SK-N-SH (cell line): ENCODE data around the gene CENPQ.

ENCODE experiments used
- ELF1 ChIP-seq: IDR thresholded peaks from 2 replicates; pipeline ENCODE4 v1.4.0; 2012
- EP300 ChIP-seq, 2 experiments: IDR thresholded peaks; 2 replicates each; pipeline versions ENCODE4 v1.4.0 to v1.6.1; 2012; ENCODE audit warnings: borderline replicate concordance in 1 of 2, low read depth in 1 of 2, low read length in 1 of 2
- EZH2phosphoT487 ChIP-seq: fragments of 200-600 bp; sonication (generic); IDR thresholded peaks from 2 replicates; pipeline ENCODE4 v1.6.1; 2017; ENCODE audit warnings: low read depth, mixed run types, mild to moderate bottlenecking, antibody characterized with exemption, moderate library complexity, borderline replicate concordance
- MXI1 ChIP-seq: IDR thresholded peaks from 2 replicates; pipeline ENCODE4 v1.6.1; 2012; ENCODE audit warnings: mild to moderate bottlenecking, low read depth, low read length, improper control_type of control experiment
- POLR2AphosphoS5 ChIP-seq: IDR thresholded peaks from 2 replicates; pipeline ENCODE4 v1.6.1; 2012; ENCODE audit warnings: low read depth, low read length
- TF ChIP-seq, protein P1 (sequence below): fragments of 200-600 bp; sonication (generic); IDR thresholded peaks from 2 replicates; pipeline ENCODE4 v1.6.1; 2017; ENCODE audit warnings: antibody characterized with exemption, mild to moderate bottlenecking, moderate library complexity
- TF ChIP-seq, protein P2 (sequence below): IDR thresholded peaks from 2 replicates; pipeline ENCODE4 v1.6.1; 2012; ENCODE audit warnings: mild to moderate bottlenecking, low read depth, low read length, moderate library complexity
- TF ChIP-seq, protein P3 (sequence below): fragments of 150-350 bp; IDR thresholded peaks from 2 replicates; pipeline ENCODE4 v1.6.1; 2017; ENCODE audit warnings: antibody characterized with exemption, low read length, low read depth, borderline replicate concordance

DNA sequence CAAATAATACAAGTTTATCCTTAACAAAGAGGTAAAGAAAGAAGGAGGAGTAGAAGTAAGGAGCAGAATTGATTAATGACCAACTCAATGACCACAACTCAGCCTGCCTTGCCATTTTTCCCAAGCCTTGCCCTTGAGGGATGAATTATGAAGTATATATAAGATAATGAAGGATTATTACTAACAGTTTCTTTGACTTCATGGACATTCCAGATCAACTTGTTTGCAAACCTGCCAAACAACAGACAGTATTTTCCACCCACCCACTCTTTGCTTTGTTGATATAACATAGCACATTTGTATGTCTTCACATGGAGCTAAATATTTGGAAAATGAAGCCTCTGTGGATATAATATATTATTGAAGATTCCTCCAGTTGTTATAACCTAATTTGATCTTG, 77.4 kb downstream of the CENPQ start:
- TF ChIP-seq EP300 (IDR thresholded peaks at IDR 0.05; ENCODE audit: borderline replicate concordance in 1 of 2, low read depth in 1 of 2, low read length in 1 of 2) (no peak), MXI1 (no peak), ELF1 (no peak), EZH2phosphoT487 (no peak), POLR2AphosphoS5 (no peak)
- TF ChIP-seq, protein P1, sequence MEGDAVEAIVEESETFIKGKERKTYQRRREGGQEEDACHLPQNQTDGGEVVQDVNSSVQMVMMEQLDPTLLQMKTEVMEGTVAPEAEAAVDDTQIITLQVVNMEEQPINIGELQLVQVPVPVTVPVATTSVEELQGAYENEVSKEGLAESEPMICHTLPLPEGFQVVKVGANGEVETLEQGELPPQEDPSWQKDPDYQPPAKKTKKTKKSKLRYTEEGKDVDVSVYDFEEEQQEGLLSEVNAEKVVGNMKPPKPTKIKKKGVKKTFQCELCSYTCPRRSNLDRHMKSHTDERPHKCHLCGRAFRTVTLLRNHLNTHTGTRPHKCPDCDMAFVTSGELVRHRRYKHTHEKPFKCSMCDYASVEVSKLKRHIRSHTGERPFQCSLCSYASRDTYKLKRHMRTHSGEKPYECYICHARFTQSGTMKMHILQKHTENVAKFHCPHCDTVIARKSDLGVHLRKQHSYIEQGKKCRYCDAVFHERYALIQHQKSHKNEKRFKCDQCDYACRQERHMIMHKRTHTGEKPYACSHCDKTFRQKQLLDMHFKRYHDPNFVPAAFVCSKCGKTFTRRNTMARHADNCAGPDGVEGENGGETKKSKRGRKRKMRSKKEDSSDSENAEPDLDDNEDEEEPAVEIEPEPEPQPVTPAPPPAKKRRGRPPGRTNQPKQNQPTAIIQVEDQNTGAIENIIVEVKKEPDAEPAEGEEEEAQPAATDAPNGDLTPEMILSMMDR, result no peak
- TF ChIP-seq, protein P2, sequence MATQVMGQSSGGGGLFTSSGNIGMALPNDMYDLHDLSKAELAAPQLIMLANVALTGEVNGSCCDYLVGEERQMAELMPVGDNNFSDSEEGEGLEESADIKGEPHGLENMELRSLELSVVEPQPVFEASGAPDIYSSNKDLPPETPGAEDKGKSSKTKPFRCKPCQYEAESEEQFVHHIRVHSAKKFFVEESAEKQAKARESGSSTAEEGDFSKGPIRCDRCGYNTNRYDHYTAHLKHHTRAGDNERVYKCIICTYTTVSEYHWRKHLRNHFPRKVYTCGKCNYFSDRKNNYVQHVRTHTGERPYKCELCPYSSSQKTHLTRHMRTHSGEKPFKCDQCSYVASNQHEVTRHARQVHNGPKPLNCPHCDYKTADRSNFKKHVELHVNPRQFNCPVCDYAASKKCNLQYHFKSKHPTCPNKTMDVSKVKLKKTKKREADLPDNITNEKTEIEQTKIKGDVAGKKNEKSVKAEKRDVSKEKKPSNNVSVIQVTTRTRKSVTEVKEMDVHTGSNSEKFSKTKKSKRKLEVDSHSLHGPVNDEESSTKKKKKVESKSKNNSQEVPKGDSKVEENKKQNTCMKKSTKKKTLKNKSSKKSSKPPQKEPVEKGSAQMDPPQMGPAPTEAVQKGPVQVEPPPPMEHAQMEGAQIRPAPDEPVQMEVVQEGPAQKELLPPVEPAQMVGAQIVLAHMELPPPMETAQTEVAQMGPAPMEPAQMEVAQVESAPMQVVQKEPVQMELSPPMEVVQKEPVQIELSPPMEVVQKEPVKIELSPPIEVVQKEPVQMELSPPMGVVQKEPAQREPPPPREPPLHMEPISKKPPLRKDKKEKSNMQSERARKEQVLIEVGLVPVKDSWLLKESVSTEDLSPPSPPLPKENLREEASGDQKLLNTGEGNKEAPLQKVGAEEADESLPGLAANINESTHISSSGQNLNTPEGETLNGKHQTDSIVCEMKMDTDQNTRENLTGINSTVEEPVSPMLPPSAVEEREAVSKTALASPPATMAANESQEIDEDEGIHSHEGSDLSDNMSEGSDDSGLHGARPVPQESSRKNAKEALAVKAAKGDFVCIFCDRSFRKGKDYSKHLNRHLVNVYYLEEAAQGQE, result no peak
- TF ChIP-seq, protein P3, sequence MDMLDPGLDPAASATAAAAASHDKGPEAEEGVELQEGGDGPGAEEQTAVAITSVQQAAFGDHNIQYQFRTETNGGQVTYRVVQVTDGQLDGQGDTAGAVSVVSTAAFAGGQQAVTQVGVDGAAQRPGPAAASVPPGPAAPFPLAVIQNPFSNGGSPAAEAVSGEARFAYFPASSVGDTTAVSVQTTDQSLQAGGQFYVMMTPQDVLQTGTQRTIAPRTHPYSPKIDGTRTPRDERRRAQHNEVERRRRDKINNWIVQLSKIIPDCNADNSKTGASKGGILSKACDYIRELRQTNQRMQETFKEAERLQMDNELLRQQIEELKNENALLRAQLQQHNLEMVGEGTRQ, result no peak
